Neuron (in vitro differentiated cells): ENCODE results near the gene NDUFC2.

ENCODE experiments used
- H2AFZ ChIP-seq: one replicate; pipeline ENCODE4 v1.6.1; 2013; ENCODE audit warnings: low read depth, mild to moderate bottlenecking, inconsistent platforms, low read length, moderate library complexity
- H3K27me3 ChIP-seq: one replicate; pipeline ENCODE4 v1.6.1; 2013; ENCODE audit warnings: low read length; ENCODE audit not compliant: insufficient read depth
- H3K36me3 ChIP-seq: one replicate; pipeline ENCODE4 v1.6.1; 2013; ENCODE audit warnings: low read length; ENCODE audit not compliant: insufficient read depth
- H3K4me1 ChIP-seq: one replicate; pipeline ENCODE4 v1.6.1; 2013; ENCODE audit warnings: low read length; ENCODE audit not compliant: insufficient read depth
- H3K4me3 ChIP-seq: 2 replicates; pipeline ENCODE4 v1.5.1; 2013; ENCODE audit warnings: mild to moderate bottlenecking, low read length, moderate library complexity
- H3K9me3 ChIP-seq: one replicate; pipeline ENCODE4 v1.6.1; 2013; ENCODE audit warnings: low read length

Gene NDUFC2

DNA sequence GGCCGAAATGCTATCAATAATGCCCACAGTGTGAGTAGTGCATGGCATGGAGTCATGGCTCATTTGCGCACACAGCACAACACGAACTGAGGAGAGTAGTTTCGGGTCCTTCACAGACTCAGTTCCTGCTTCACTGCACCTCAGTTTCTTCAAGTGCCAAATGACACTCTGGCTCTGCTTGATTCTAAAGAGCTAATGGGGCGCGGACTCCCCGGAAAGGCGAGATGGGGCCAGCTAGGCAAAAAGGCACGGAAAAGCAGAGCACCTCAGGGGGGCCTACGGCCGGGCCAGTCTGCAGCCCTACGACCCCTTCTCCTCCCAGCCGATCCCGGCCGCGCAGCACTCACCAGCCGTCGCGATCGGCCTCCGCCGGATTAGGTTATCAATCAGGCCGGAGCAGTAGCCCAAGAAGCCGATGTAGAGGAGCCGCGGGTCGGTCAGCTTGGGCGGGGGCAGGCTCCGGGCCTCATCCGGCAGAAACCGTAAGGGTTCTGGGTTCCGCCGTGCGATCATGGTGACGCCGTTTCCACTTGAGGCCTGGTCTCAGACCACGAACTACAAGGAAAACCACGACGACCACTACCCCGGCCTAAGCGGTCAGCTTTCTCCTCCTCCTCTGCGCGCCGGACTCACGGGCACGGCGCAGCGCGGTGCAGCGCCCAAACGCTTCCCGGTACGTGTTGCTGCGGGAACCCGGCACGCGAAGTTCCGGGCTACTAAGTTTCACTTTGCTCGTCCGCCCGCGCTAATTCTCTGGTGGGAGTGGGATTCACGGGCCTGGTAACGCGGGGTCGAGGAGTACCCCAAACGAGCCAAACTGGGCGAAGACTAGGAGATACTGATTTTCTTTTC lies at the start of gene NDUFC2:
Gene NDUFC2 (minus strand): TSS at position 631 of the 852 bp plus-strand sequence. CDS start 118 bp downstream, at position 513.
- Histone ChIP-seq H3K4me3 (peak within 1 kb of the TSS; percentile 93), H3K36me3 (peaks cover 17% of the 10 kb centered on the region), H2AFZ (peak within 1 kb of the TSS; percentile 92), H3K4me1 (peaks cover 25% of the 10 kb centered on the region), H3K27me3 (no peaks in the 10 kb centered on the region), H3K9me3 (no peaks in the 10 kb centered on the region)

DNA sequence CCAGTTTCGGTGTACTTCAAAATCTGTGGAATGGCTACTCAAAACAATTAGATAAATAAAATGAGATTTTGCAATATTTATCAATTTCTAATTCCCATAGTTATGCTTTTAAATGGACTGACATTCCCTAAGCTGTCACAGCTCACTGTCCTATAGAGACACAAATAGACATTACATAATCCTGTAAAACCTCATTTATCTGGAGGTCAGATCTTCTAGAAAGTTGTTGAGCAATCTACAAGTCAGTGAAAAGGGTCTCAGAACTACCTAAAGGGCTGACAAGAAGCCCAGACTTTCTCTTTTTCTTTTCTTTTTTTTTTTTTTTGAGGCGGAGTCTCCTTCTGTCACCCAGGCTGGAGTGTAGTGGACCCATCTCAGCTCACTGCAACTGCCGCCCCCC lies 47.7 kb upstream of the NDUFC2 start:
- Histone ChIP-seq H3K9me3 (no peaks in the 10 kb centered on the region), H3K4me1 (no peaks in the 10 kb centered on the region), H3K4me3 (no peak overlapping the region), H3K27me3 (no peaks in the 10 kb centered on the region), H2AFZ (no peak overlapping the region), H3K36me3 (peaks cover 16% of the 10 kb centered on the region)

DNA sequence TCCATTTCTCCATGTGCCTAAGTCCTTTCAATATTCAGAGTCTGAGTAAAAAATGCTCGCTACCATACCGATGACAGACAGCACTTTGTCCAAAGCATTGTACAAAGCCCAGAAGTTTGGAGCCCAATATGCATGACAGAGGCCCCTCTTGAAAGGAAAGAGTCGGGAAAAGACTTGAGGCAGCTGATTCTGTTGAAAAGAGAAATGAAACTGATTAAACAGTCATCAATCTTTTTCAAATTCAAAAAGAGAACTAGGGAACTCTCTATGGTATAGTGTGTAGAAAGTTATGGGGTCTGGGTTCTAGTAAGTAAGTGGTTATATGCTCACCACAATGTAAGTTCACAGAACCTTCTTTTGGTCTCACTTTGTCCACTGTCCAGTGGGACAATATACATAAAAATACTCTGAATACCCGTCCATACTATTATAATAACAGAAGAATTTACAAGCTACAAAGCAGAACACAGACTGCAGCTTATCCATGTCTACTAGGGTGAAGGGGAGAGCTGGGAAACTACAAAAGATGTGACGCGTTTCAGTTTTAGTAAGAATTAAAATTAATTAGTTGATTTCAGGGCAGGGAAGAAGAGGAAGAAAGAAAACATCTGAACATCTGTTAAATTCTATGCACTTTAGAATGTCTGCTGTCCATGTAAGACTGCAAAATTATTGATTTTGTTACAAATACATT lies 33.1 kb upstream of the NDUFC2 start:
- peaks cover 36% of the 10 kb centered on the region for H3K36me3 ChIP-seq
- H3K4me1 ChIP-seq, result peaks cover 28% of the 10 kb centered on the region
- H3K4me3 ChIP-seq, result peak overlapping the region; percentile 16

DNA sequence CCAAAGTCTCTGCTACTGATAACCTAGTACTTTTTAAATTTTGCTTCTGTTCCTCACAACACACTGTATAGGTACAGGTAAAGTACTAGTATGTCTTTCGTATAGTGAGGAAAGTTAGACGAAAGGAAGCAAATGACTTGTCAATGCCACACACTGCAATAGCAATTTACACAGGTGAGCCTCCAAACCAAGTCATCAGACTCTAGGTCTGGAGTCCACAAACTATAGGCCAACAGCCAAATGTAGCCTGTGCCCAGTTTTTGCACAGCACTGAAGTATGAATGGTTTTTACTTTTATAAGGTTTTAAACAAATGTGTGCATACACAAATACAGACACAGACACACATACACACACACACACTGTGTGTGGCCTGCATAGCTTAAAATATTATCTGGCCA lies 31.6 kb upstream of the NDUFC2 start:
- Histone ChIP-seq H3K4me3 (no peak overlapping the region), H3K36me3 (peaks cover 36% of the 10 kb centered on the region), H3K27me3 (no peaks in the 10 kb centered on the region), H2AFZ (no peak overlapping the region), H3K9me3 (no peaks in the 10 kb centered on the region), H3K4me1 (peaks cover 28% of the 10 kb centered on the region)

More for the DNA sequence above, 33.1 kb upstream of the NDUFC2 start:
- Histone ChIP-seq H2AFZ (peak overlapping the region; percentile 1), H3K9me3 (no peaks in the 10 kb centered on the region), H3K27me3 (no peaks in the 10 kb centered on the region)

DNA sequence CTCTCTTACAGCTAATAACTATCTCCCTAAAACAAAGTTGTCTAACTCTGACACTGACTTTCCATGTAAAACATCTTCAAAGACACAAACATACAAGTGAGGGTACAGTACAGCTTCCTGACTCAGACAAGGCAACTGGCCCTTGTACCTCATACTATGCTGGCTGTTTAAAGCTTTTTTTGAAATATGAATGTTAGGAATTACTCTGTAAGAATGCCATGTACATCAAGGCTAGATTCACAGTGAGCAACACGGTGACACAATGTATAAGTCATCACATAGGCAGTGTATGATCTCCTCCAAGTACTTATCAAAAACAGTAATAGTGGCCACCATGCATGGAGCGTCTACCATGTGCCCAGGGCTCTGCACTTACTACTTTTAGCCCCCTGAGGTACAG lies 31.2 kb upstream of the NDUFC2 start:
- H3K9me3 ChIP-seq, result no peaks in the 10 kb centered on the region
- H3K36me3 ChIP-seq, result peaks cover 38% of the 10 kb centered on the region
- no peak overlapping the region for H2AFZ ChIP-seq
- H3K27me3 ChIP-seq, result no peaks in the 10 kb centered on the region
- H3K4me3 ChIP-seq, result no peak overlapping the region
- peaks cover 28% of the 10 kb centered on the region for H3K4me1 ChIP-seq

DNA sequence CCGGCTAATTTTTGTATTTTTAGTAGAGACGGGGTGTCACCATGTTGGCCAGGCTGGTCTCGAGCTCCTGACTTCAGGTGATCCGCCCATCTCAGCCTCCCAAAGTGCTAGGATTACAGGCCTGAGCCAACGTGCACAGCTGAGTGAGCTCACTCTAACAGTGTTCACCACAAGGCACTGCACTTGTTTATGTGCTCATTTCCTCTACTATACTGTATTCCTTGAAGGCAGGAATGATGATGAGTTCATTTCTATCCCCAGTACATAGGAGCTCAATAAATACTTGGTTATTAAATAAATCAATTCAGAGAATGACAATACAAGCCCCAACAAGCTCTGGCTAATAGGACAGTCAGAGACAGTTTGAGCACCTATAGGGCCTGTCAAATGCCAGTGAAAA lies 30.7 kb upstream of the NDUFC2 start:
- peaks cover 37% of the 10 kb centered on the region for H3K36me3 ChIP-seq

DNA sequence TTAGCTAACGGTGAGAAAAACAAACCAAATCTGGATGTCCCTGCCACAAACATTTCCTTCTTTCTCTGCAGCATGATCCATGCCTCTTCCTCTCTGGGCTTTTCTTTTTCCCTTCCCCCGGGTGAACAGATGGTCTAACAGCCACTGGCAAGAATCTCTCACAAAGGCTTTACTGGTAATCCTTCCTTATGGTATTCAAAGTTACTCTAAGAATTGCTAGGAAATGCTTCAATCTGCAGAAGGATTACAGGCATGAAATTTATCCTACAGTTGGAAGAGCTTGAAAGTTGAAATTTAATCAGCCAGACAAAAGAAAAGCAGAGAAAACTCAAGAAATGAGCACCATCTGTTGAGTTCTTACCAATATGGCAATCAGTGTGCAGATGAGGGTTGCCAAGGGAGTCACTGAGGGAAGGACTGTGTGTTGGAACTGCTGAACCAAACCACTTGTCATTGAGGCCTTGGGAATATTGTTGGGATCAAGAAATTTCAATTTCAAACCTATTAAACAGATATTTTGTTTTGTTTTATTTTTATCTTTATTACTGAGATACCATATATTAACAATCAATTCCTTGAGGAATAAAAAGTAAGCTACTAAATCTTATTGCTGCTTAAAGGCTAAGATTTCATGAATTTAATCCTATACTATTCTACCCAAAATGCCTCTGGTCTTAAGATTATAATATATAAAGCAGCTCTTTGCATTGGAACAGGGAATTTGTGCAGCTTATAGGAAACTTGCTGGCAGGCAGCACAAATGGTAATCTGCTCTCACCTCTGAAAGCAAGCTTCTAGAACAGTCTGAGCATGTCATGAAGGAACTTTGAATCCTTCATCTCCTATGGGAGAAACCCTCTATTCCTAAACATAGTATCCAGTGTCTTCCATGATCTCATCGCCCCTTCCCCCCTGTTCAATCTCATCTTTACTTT lies 29.7 kb upstream of the NDUFC2 start:
- peaks cover 44% of the 10 kb centered on the region for H3K36me3 ChIP-seq
- H3K4me1 ChIP-seq, result peaks cover 28% of the 10 kb centered on the region
- no peaks in the 10 kb centered on the region for H3K9me3 ChIP-seq
- no peak overlapping the region for H3K4me3 ChIP-seq
- no peaks in the 10 kb centered on the region for H3K27me3 ChIP-seq
- H2AFZ ChIP-seq, result no peak overlapping the region

More for the DNA sequence above, 30.7 kb upstream of the NDUFC2 start:
- Histone ChIP-seq H3K27me3 (no peaks in the 10 kb centered on the region), H2AFZ (no peak overlapping the region), H3K4me1 (peaks cover 28% of the 10 kb centered on the region), H3K9me3 (no peaks in the 10 kb centered on the region), H3K4me3 (no peak overlapping the region)

DNA sequence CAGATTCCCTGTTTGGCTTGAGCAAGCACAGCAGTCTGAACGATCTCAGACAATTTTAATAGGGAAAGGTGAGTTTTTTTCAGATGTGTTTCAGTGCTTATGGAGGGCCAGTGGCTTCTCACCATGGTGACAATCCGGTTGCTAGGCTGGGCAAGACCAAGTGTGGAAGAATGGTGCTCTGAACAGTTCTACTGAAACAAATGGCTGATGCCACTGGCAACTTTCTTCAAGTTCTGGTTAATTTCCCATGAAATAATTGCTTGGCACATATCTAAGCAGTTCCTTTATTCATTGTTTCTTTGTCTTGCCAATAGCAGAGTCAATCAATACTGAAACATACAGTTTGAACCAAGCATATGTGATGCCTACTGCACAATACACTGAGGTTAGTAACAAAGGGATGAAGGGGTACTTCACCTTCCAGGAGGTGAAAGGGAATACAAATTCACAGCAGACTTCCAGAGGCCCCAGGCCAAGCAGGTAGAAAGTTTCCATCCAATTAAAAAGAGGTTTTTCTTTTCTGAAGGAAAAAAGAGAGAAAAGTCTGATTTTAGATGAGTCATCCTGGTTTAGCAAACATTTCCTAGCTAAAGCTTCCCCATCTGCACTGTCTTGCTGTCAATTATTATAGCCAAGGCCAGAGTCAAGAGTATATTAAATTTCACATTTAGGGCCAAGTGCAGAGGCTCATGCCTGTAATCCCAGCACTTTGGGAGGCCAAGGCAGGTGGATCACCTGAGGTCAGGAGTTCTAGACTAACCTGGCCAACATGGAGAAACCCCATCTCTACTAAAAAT lies 21.2 kb upstream of the NDUFC2 start:
- no peak overlapping the region for H2AFZ ChIP-seq
- H3K9me3 ChIP-seq, result no peaks in the 10 kb centered on the region
- H3K4me3 ChIP-seq, result no peak overlapping the region
- no peaks in the 10 kb centered on the region for H3K27me3 ChIP-seq
- peaks cover 64% of the 10 kb centered on the region for H3K36me3 ChIP-seq
- H3K4me1 ChIP-seq, result no peaks in the 10 kb centered on the region

DNA sequence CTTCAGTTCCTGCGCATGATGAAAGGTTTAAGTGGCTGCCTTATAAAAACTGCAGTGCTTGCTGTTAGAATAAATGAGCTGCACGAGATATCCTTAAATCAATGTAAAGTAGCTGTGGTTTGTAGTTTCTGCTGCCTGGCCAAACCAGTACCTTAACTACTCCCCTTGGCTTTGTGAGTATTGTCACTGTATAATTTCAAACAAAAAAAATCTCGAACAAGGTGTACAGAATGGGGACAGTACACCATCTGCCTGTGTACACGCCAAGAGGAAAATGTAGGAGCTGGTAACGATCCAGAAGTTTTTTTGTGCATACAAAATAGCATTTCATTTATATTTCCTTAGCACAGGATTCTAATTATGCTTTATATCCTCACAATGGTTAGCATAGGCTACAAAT lies 20.6 kb upstream of the NDUFC2 start:
- Histone ChIP-seq H3K27me3 (no peaks in the 10 kb centered on the region), H3K4me3 (no peak overlapping the region), H3K4me1 (no peaks in the 10 kb centered on the region), H3K36me3 (peaks cover 62% of the 10 kb centered on the region), H2AFZ (no peak overlapping the region), H3K9me3 (no peaks in the 10 kb centered on the region)

DNA sequence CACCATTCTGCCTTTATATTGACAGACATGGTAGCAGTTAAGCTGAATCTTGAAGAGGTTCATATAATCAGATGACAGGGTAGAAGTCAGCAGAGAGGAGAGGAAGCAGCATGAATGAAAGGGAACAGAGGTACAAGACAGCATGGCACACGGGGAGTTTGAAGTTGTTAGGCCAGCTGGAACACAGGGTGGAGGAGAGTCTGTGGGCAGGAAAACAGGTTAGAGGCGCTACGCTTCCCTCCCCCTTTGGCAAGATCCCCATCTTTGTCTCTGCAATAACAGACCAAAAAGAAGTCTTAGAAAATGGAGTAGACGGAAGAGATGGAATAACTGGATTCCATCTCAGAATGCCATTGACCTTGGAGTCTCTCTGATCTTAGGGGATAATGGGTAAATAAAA lies 20.0 kb upstream of the NDUFC2 start:
- peaks cover 63% of the 10 kb centered on the region for H3K36me3 ChIP-seq
- no peak overlapping the region for H3K4me3 ChIP-seq
- no peaks in the 10 kb centered on the region for H3K9me3 ChIP-seq
- H3K27me3 ChIP-seq, result no peaks in the 10 kb centered on the region
- H2AFZ ChIP-seq, result no peak overlapping the region
- no peaks in the 10 kb centered on the region for H3K4me1 ChIP-seq

DNA sequence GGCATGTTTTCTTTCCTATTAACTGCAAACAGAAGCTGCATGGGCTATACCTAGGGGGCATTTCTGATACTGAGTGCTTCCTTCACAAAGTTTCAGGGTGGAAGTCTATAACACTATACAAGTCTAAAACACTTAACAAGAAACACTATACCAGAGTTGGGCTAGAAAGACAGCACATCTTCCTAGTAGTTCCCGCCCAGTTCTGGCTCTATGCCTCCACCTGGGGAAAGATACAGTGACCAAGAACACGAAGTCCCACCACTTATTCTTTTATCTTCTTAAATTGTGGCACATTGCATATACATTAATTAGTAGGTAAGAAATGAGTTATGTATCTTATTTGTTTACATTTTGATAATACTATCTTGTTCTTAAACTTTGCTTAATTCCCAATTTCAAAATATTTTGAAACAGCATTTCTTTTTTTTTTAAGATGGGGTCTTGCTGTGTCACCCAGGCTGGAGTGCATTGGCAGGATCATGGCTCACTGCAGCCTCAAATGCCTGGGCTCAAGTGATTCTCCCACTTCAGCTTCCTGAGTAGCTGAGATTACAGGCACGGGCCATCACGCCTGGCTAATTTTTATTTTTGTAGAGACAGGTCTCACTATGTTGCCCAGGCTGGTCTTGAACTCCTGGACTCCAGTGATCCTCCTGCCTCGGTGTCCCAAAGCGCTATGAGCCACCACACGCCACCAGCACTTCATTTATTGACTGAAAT lies 18.2 kb upstream of the NDUFC2 start:
- H3K4me3 ChIP-seq, result no peak overlapping the region
- H3K27me3 ChIP-seq, result no peaks in the 10 kb centered on the region
- peaks cover 60% of the 10 kb centered on the region for H3K36me3 ChIP-seq
- H3K9me3 ChIP-seq, result no peaks in the 10 kb centered on the region
- no peaks in the 10 kb centered on the region for H3K4me1 ChIP-seq
- H2AFZ ChIP-seq, result no peak overlapping the region

DNA sequence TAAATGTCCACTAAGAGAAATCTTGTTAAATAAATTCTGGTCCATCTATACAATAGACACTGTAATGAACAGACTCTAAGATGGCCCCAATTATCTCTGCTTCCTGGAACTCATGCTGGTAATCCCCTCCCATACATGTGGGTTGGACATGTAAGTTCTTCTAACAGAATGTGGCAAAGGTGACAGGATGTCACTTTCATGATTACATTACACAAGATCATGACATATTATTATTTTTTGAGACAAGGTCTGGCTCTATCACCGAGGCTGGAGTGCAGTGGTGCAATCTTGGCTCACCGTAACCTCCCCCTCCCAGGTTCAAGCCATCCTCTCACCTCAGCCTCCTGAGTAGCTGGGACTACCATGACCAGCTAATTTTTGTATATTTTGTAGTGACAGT lies 14.6 kb upstream of the NDUFC2 start:
- H3K27me3 ChIP-seq, result no peaks in the 10 kb centered on the region
- H3K4me1 ChIP-seq, result no peaks in the 10 kb centered on the region
- H3K9me3 ChIP-seq, result no peaks in the 10 kb centered on the region
- no peak overlapping the region for H3K4me3 ChIP-seq
- peaks cover 32% of the 10 kb centered on the region for H3K36me3 ChIP-seq
- H2AFZ ChIP-seq, result no peak overlapping the region
